Measurements from ENCODE around the gene LMNA.
A peak's percentile ranks its signal among the peaks of the same experiment; 100 is the strongest.

LMNA gene

GRCh38 chr1:156149374-156150332, 35.1 kb downstream of the LMNA start:
- DNase-seq (ENCODE audit: low read depth in 1 of 2, low spot score in 1 of 2), result no peak
- Histone ChIP-seq H3K27me3 (ENCODE audit: insufficient read depth, poor library complexity, severe bottlenecking) (no peaks in the 10 kb centered on the region), H3K4me3 (replicated peaks; ENCODE audit: insufficient read depth, low read length) (no peak overlapping the region), H3K27ac (replicated peaks) (peak overlapping the region; percentile 84)
- TF ChIP-seq REST (IDR thresholded peaks at IDR 0.05; ENCODE audit: insufficient replicate concordance, low read depth), result no peak
- TF ChIP-seq GABPA (IDR thresholded peaks at IDR 0.05; ENCODE audit: low read depth), result no peak
- TF ChIP-seq SPI1 (IDR thresholded peaks at IDR 0.05; ENCODE audit: borderline replicate concordance, low read depth), result no peak
- no peak for TF ChIP-seq CTCF (IDR thresholded peaks at IDR 0.05; ENCODE audit: insufficient read depth, low read length)
- TF ChIP-seq POLR2AphosphoS5 (IDR thresholded peaks at IDR 0.05; ENCODE audit: low read depth), result no peak

GRCh38 chr1:156150333-156151011, 36.0 kb downstream of the LMNA start:
- H3K4me3 ChIP-seq (replicated peaks; ENCODE audit: insufficient read depth, low read length), result no peak overlapping the region
- H3K27ac ChIP-seq (replicated peaks), result no peak overlapping the region

More at GRCh38 chr1:156150333-156151011, 36.0 kb downstream of the LMNA start:
- H3K27me3 ChIP-seq (ENCODE audit: insufficient read depth, poor library complexity, severe bottlenecking), result no peaks in the 10 kb centered on the region
- TF ChIP-seq CTCF (IDR thresholded peaks at IDR 0.05; ENCODE audit: insufficient read depth, low read length) (no peak), POLR2AphosphoS5 (IDR thresholded peaks at IDR 0.05; ENCODE audit: low read depth) (no peak), REST (IDR thresholded peaks at IDR 0.05; ENCODE audit: insufficient replicate concordance, low read depth) (no peak), SPI1 (IDR thresholded peaks at IDR 0.05; ENCODE audit: borderline replicate concordance, low read depth) (no peak), GABPA (IDR thresholded peaks at IDR 0.05; ENCODE audit: low read depth) (no peak)
- no peak for DNase-seq (ENCODE audit: low read depth in 1 of 2, low spot score in 1 of 2)
